HFFc6 (cell line): ENCODE measurements around the gene NUP62CL. TPM values are rescaled to one million over a fixed set of nuclear protein-coding genes. Genes with fewer than 3 reads are reported as not detected.

ENCODE experiments used
- DNase-seq: peaks from one replicate; pipeline ENCODE4 v3.0.0-alpha.2; 2018
- H3K27ac Mint-ChIP-seq: 2 replicates; pipeline ENCODE4 v1.8.0; 2020; ENCODE audit warnings: mild to moderate bottlenecking, mixed read lengths
- H3K27me3 Mint-ChIP-seq: 2 replicates; pipeline ENCODE4 v1.8.0; 2021; ENCODE audit warnings: mild to moderate bottlenecking, moderate library complexity, mixed read lengths; ENCODE audit not compliant: insufficient read depth
- H3K36me3 Mint-ChIP-seq: 2 replicates; pipeline ENCODE4 v1.8.0; 2021; ENCODE audit warnings: low read depth, mixed read lengths
- H3K4me1 Mint-ChIP-seq: 2 replicates; pipeline ENCODE4 v1.8.0; 2020; ENCODE audit warnings: low read depth, mixed read lengths
- H3K4me3 Mint-ChIP-seq: 2 replicates; pipeline ENCODE4 v1.8.0; 2020; ENCODE audit warnings: mild to moderate bottlenecking, moderate library complexity, mixed read lengths
- H3K9me3 Mint-ChIP-seq: 2 replicates; pipeline ENCODE4 v1.8.0; 2020; ENCODE audit warnings: mild to moderate bottlenecking, mixed read lengths
- long read RNA-seq: library from polyadenylated mRNA; unstranded; transcript quantifications from one replicate; pipeline ENCODE4 v2.0.0, GENCODE V29; 2019
- total RNA-seq, 6 experiments: library from RNA; stranded (reverse); fragmentation: NEBNext Ultra II Directional; extraction: Animal tissue kit (Norgen Biotek cat#: 25700); gene quantifications; 2 replicates in 1 of 6; 3 replicates in 5 of 6; pipeline ENCODE4 v1.2.3, GENCODE V29; 2021
- TF ChIP-seq, protein P1 (sequence below): fragments of 200-600 bp; sonication (generic); IDR thresholded peaks from 2 replicates; pipeline ENCODE4 v1.5.0; 2021; ENCODE audit warnings: antibody characterized with exemption, mild to moderate bottlenecking

Gene NUP62CL, protein sequence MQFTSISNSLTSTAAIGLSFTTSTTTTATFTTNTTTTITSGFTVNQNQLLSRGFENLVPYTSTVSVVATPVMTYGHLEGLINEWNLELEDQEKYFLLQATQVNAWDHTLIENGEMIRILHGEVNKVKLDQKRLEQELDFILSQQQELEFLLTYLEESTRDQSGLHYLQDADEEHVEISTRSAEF
- not detected for total RNA-seq
- long read RNA-seq = 0 reads

DNA sequence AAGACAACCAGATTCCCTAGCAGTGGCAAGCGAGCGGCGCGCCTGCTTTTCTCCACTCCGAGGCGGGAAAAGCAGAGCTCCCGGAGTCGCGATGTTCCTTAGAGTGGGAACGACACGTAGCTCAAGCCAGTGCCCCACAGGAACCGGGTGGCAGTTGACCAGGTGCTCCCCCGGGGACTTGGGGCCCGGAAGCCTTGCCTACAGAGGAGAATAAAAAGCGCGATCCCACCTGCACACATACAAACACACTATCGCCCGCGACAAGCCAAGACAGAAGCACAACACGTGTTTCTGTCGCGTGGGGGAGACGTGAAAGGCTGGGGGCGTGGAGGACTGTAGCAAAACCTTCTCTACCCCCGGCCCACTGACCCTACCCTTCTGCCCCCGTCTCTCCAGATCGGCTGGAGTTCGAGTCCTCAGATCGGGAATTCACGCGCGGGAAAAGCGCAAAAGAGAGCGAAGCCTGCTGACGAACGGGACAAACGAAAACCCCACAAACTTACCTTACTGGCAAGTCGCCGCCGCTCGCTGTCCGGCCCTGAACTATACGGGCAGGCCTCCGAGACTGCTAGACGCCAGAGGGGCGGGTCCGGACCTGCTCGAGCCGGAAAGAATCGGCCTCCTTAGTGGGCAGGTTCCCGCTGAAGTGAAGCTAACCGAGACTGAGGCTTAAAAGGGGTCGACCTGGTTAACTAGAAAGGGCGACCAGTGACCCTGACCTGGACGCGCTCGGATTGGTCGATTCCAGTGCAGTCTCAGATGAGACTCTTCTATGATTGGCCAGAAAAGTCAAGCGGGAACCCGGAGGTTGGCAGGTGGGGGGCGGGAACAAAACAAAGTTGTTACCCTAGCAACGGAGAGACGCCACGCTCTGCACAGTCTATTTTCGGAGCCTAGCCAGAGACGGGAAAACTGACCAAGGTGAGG is at the start of gene NUP62CL, which contains the start of gene DNAAF6:
Gene NUP62CL, minus strand, starts transcription at position 664 of the 927 bp plus-strand sequence. CDS start 31,287 bp downstream, outside the sequence.
Gene DNAAF6, plus strand, starts transcription at position 842 of the 927 bp plus-strand sequence. CDS start 6,265 bp downstream, outside the sequence.
- DNase-seq = no peak
- Mint-ChIP-seq H3K27ac (no peak within 1 kb of the TSS), H3K27me3 (peaks cover 5% of the 10 kb centered on the region), H3K9me3 (no peaks in the 10 kb centered on the region), H3K4me1 (no peaks in the 10 kb centered on the region), H3K4me3 (peak within 1 kb of the TSS; percentile 84), H3K36me3 (no peaks in the 10 kb centered on the region)
- TF ChIP-seq, protein P1, sequence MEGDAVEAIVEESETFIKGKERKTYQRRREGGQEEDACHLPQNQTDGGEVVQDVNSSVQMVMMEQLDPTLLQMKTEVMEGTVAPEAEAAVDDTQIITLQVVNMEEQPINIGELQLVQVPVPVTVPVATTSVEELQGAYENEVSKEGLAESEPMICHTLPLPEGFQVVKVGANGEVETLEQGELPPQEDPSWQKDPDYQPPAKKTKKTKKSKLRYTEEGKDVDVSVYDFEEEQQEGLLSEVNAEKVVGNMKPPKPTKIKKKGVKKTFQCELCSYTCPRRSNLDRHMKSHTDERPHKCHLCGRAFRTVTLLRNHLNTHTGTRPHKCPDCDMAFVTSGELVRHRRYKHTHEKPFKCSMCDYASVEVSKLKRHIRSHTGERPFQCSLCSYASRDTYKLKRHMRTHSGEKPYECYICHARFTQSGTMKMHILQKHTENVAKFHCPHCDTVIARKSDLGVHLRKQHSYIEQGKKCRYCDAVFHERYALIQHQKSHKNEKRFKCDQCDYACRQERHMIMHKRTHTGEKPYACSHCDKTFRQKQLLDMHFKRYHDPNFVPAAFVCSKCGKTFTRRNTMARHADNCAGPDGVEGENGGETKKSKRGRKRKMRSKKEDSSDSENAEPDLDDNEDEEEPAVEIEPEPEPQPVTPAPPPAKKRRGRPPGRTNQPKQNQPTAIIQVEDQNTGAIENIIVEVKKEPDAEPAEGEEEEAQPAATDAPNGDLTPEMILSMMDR = no peak

DNA sequence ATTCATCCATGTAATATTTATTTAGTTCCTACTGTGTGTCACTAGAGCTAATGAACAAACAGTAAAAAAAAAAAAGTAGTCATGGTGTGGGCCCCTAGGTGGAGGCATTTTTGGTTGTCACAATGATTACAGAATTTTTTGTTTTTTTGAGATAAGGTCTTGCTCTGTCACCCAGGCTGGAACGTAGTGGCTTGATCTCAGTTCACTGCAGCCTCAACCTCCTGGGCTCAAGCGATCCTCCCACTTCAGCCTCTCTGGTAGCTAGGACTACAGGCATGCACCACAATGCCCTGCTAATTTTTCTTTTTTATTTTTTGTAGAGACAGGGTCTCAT is 22.2 kb upstream of the NUP62CL start:
- H3K36me3 Mint-ChIP-seq = no peaks in the 10 kb centered on the region
- H3K4me1 Mint-ChIP-seq = no peaks in the 10 kb centered on the region
- TF ChIP-seq, protein P1 = no peak
- H3K27me3 Mint-ChIP-seq = no peaks in the 10 kb centered on the region; the same call in 1 of the 2 replicates
- H3K9me3 Mint-ChIP-seq = no peaks in the 10 kb centered on the region
- DNase-seq = no peak
- H3K4me3 Mint-ChIP-seq = no peak overlapping the region
- H3K27ac Mint-ChIP-seq = no peak overlapping the region

DNA sequence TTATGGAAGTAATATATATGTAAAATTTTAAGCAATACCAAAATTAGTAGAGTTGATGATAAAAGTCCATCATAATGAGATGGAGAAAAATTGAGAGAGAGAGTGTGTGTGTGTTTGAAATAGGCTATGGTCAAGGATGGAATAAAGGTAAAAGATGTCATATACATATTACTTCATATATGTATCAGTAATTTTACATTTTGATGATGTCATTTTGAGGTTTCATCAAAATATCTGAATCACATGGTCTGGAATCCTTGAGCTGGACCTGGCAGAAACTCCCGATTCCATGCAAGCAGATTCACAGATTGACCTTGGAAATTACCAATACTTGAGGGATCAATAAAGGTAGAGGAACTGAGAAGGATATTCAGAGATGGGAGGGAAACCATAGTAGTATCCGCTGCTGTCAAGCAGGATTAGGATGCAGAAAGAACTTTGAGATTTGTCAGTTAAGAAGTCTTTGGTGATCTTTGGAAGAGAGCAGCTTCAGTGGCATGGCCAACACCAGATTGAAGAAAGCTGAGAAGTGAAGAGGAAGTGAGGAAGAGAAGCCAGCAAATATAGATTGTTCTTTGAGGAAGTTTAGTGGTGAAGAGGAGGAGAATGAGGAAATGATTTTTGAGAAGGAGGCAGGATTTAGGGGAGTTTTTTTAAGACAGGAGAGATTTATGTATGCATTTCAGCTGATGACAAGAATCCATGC is 21.7 kb upstream of the NUP62CL start:
- Mint-ChIP-seq H3K4me1 (no peaks in the 10 kb centered on the region), H3K36me3 (no peaks in the 10 kb centered on the region), H3K27ac (no peak overlapping the region), H3K27me3 (no peaks in the 10 kb centered on the region; the same call in 1 of the 2 replicates), H3K9me3 (no peaks in the 10 kb centered on the region), H3K4me3 (no peak overlapping the region)
- TF ChIP-seq, protein P1 = no peak
- no peak for DNase-seq

DNA sequence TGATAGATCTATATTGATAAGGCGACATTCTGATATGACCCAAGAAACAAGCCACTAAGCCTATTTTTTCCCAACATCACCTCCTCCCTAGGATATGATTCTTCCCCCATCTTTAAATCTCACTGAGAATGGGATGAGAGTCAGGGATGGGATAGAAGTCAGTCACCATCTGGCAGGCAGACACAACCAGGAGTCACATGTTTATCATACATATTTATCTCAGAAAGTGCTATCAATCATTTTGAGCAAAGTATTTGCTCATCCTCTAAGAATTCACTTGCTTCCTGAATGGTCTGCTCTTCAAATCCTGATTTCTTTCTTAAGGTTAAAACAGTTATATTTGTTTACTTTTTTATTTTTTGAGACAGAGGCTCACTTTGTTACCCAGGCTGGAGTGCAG is 20.5 kb upstream of the NUP62CL start:
- H3K36me3 Mint-ChIP-seq = no peaks in the 10 kb centered on the region
- TF ChIP-seq, protein P1 = no peak
- H3K27ac Mint-ChIP-seq = no peak overlapping the region
- no peak for DNase-seq
- no peaks in the 10 kb centered on the region; the same call in 1 of the 2 replicates for H3K27me3 Mint-ChIP-seq
- no peaks in the 10 kb centered on the region for H3K9me3 Mint-ChIP-seq
- no peaks in the 10 kb centered on the region for H3K4me1 Mint-ChIP-seq
- no peak overlapping the region for H3K4me3 Mint-ChIP-seq

DNA sequence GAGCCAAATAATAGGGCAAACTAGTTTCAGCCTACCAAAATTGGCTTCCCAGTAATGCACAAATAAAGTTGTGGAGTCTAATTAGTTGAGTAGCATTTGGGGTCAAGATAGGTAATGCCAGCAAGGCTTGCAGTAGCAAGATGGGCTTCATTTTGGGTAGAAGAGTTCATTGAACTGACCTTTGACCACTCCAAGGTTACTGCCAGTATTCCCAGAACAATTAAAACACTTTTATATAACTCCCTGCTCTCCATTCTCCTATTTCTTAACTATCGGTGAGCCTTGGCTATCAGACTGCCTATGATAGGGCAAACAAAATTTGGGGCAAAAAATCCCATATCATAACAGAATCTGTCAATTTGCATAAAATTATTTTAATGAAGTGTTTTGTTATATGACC is 7.2 kb upstream of the NUP62CL start:
- H3K36me3 Mint-ChIP-seq = no peaks in the 10 kb centered on the region
- H3K27ac Mint-ChIP-seq = no peak overlapping the region
- no peak for DNase-seq
- no peaks in the 10 kb centered on the region; the same call in 1 of the 2 replicates for H3K27me3 Mint-ChIP-seq
- no peaks in the 10 kb centered on the region for H3K9me3 Mint-ChIP-seq
- H3K4me3 Mint-ChIP-seq = no peak overlapping the region
- TF ChIP-seq, protein P1 = no peak
- H3K4me1 Mint-ChIP-seq = no peaks in the 10 kb centered on the region
